PC-3 (cell line): ENCODE results near the gene CLSTN3. TPM values are rescaled to one million over a fixed set of nuclear protein-coding genes. Genes with fewer than 3 reads are reported as not detected.

ENCODE experiments used
- ATAC-seq: fragments of 200-7000 bp; cut with Tn5 transposase; 2 replicates; pipeline ENCODE4 v1.9.1; 2020; ENCODE audit warnings: mild to moderate bottlenecking, moderate library complexity
- BruUV-seq: library from RNA; stranded (reverse); fragments of 400-500 nt; replicated peaks from 2 replicates; lab custom pipeline; 2021; lab: Mats Ljungman, UMichigan
- CTCF ChIA-PET: fragments of 300-600 bp; sonication (Branson Sonifier 250); formaldehyde crosslinking; loops from one replicate; lab custom pipeline; 2022; ENCODE audit warnings: antibody characterized with exemption; lab: Charles Lee
- POLR2A ChIA-PET: fragments of 300-600 bp; sonication (Branson Sonifier 250); formaldehyde crosslinking; loops from one replicate; lab custom pipeline; 2022; ENCODE audit warnings: antibody characterized with exemption; ENCODE audit not compliant: unreplicated experiment; lab: Charles Lee
- DNase-seq: peaks from one replicate; pipeline ENCODE4 v3.0.0-alpha.2; 2015
- H2AFZ ChIP-seq: fragments of 300-600 bp; sonication (generic); 2 replicates; pipeline ENCODE4 v1.6.0; 2016; ENCODE audit warnings: antibody characterized with exemption, low read length
- H3F3A ChIP-seq: fragments of 300-600 bp; sonication (generic); one replicate; pipeline ENCODE4 v1.6.0; 2017; ENCODE audit warnings: antibody characterized with exemption, low read length, control low read depth, mild to moderate bottlenecking; ENCODE audit not compliant: unreplicated experiment
- H3K27ac ChIP-seq: fragments of 300-600 bp; sonication (generic); 2 replicates; pipeline ENCODE4 v1.5.1; 2016; ENCODE audit warnings: mild to moderate bottlenecking, low read length
- H3K27me3 ChIP-seq: fragments of 300-600 bp; sonication (generic); 2 replicates; pipeline ENCODE4 v1.6.1; 2016; ENCODE audit warnings: low read length, mixed read lengths
- H3K36me3 ChIP-seq: fragments of 300-600 bp; sonication (generic); 2 replicates; pipeline ENCODE4 v1.6.1; 2016; ENCODE audit warnings: low read depth, mixed run types, low read length, mixed read lengths
- H3K4me1 ChIP-seq: fragments of 300-600 bp; sonication (generic); 2 replicates; pipeline ENCODE4 v1.5.1; 2016; ENCODE audit warnings: low read length; ENCODE audit not compliant: insufficient read depth
- H3K4me2 ChIP-seq: fragments of 300-600 bp; sonication (generic); 2 replicates; pipeline ENCODE4 v1.6.0; 2016; ENCODE audit warnings: low read length
- H3K4me3 ChIP-seq: fragments of 300-600 bp; sonication (generic); 2 replicates; pipeline ENCODE4 v1.5.1; 2016; ENCODE audit warnings: mild to moderate bottlenecking, low read length, mixed read lengths
- H3K79me2 ChIP-seq: fragments of 300-600 bp; sonication (generic); 2 replicates; pipeline ENCODE4 v1.6.1; 2017; ENCODE audit warnings: low read length, mixed read lengths
- H3K9ac ChIP-seq: fragments of 300-600 bp; sonication (generic); 2 replicates; pipeline ENCODE4 v1.6.0; 2016; ENCODE audit warnings: mild to moderate bottlenecking, low read length
- H3K9me2 ChIP-seq: fragments of 300-600 bp; sonication (generic); replicated peaks from 2 replicates; pipeline ENCODE4 v1.6.1; 2016; ENCODE audit warnings: mixed run types, low read length, mixed read lengths
- H3K9me3 ChIP-seq: fragments of 300-600 bp; sonication (generic); 2 replicates; pipeline ENCODE4 v1.6.1; 2016; ENCODE audit warnings: low read length, mixed read lengths
- H4K20me1 ChIP-seq: fragments of 300-600 bp; sonication (generic); 2 replicates; pipeline ENCODE4 v1.6.1; 2016; ENCODE audit warnings: low read length, mixed read lengths
- CTCF ChIP-seq: fragments of 300-600 bp; sonication (generic); conservative IDR thresholded peaks from 2 replicates; pipeline ENCODE4 v1.5.1; 2017; ENCODE audit warnings: antibody characterized with exemption, low read depth, mild to moderate bottlenecking, low read length
- EZH2 ChIP-seq: fragments of 300-600 bp; sonication (generic); IDR thresholded peaks from one replicate; pipeline ENCODE4 v1.6.1; 2017; ENCODE audit warnings: antibody characterized with exemption, mild to moderate bottlenecking, low read length; ENCODE audit not compliant: unreplicated experiment
- EZH2phosphoT487 ChIP-seq: fragments of 300-600 bp; sonication (generic); IDR thresholded peaks from 2 replicates; pipeline ENCODE4 v1.6.1; 2018; ENCODE audit warnings: mild to moderate bottlenecking, antibody characterized with exemption, low read length, borderline replicate concordance
- intact Hi-C: fragments of 100-400 bp; cut with micrococcal nuclease; formaldehyde crosslinking; loops from 2 replicates; pipeline ENCODE4 v1.9.0; 2023
- total RNA-seq: library from RNA; depleted of rRNA; stranded (reverse); fragments of >200 nt; gene quantifications from 2 replicates; pipeline ENCODE4 v1.2.3, GENCODE V29; 2014

CLSTN3 gene
- total RNA-seq, 1 experiment from 2014 or later: 10.9 TPM

DNA sequence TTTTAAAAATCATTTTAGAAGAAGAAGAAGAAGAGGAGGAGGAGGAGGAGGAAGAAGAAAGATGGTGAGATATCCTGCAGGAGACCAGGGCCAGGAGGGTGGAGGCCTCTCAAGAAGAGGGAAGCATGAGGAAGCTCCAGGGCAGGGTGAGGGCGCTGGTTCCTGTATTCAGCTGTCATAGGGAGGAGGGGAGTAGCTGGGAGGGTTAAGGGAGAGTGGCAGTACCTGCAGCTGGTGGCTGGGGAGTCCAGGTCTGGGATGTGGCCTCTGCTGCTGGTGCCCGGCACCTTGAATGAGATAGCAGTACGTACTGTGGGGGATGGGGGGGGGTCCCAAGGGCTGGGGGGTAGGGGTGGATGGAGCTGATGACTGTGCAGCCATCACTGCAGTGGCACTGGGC, 11.3 kb upstream of the CLSTN3 start:
- ChIA-PET POLR2A (no interaction called here), CTCF (no interaction called here)
- no peak overlapping the region for H3K27ac ChIP-seq
- no peak overlapping the region for H2AFZ ChIP-seq
- H3K4me2 ChIP-seq: no peak overlapping the region
- ATAC-seq (no peak), DNase-seq (no peak)
- H3K4me3 ChIP-seq: no peak overlapping the region
- no peaks in the 10 kb centered on the region for H3K79me2 ChIP-seq
- H3K4me1 ChIP-seq: no peaks in the 10 kb centered on the region
- H4K20me1 ChIP-seq: no peaks in the 10 kb centered on the region
- H3K27me3 ChIP-seq: no peaks in the 10 kb centered on the region
- no peaks in the 10 kb centered on the region for H3K9me2 ChIP-seq
- intact Hi-C loops: no loop called here
- no peaks in the 10 kb centered on the region for H3K36me3 ChIP-seq
- no peak for TF ChIP-seq CTCF
- TF ChIP-seq EZH2: no peak
- no peak for TF ChIP-seq EZH2phosphoT487
- no TSS peak for BruUV-seq
- H3K9ac ChIP-seq: no peak overlapping the region
- no peaks in the 10 kb centered on the region for H3K9me3 ChIP-seq
- H3F3A ChIP-seq: no peaks in the 10 kb centered on the region

GRCh38 chr12:7120166-7120565, 10.0 kb upstream of the CLSTN3 start:
- Histone ChIP-seq H3F3A (no peaks in the 10 kb centered on the region), H3K4me2 (no peak overlapping the region), H3K36me3 (no peaks in the 10 kb centered on the region), H3K27ac (no peak overlapping the region), H3K27me3 (no peaks in the 10 kb centered on the region), H4K20me1 (no peaks in the 10 kb centered on the region), H3K4me3 (no peak overlapping the region), H3K79me2 (no peaks in the 10 kb centered on the region), H2AFZ (no peak overlapping the region), H3K9me2 (no peaks in the 10 kb centered on the region), H3K9ac (no peak overlapping the region), H3K4me1 (no peaks in the 10 kb centered on the region), H3K9me3 (no peaks in the 10 kb centered on the region)
- BruUV-seq: no TSS peak
- ChIA-PET POLR2A (no interaction called here), CTCF (no interaction called here)
- no peak for DNase-seq
- no peak for ATAC-seq
- intact Hi-C loops: no loop called here
- TF ChIP-seq EZH2: no peak
- TF ChIP-seq CTCF: no peak
- no peak for TF ChIP-seq EZH2phosphoT487

- BruUV-seq: no TSS peak
- H3K9ac ChIP-seq: no peak overlapping the region
- no peaks in the 10 kb centered on the region for H4K20me1 ChIP-seq
- H3K79me2 ChIP-seq: no peaks in the 10 kb centered on the region
- H3K4me3 ChIP-seq: no peak overlapping the region
- TF ChIP-seq EZH2phosphoT487 (no peak), CTCF (no peak), EZH2 (no peak)
- intact Hi-C loops: no loop called here
- H3K9me3 ChIP-seq: no peaks in the 10 kb centered on the region
- H3K27ac ChIP-seq: no peak overlapping the region
- no peaks in the 10 kb centered on the region for H3K27me3 ChIP-seq
- H3K36me3 ChIP-seq: no peaks in the 10 kb centered on the region
- ATAC-seq (no peak), DNase-seq (no peak)
- H2AFZ ChIP-seq: no peak overlapping the region
- ChIA-PET CTCF (no interaction called here), POLR2A (no interaction called here)
- no peak overlapping the region for H3K4me2 ChIP-seq
- no peaks in the 10 kb centered on the region for H3F3A ChIP-seq
- H3K4me1 ChIP-seq: no peaks in the 10 kb centered on the region
- H3K9me2 ChIP-seq: no peaks in the 10 kb centered on the region
These were observed 8.8 kb upstream of the CLSTN3 start for GRCh38 chr12:7121324-7121723.
